Activated CD8-positive, alpha-beta memory T cell treated with anti-CD3 and anti-CD28 coated beads, Interleukin-2, amount 10 ng/mL, durations not matched to agents 7 days and 5 days (primary cell): ENCODE data around the gene CFAP99. TPM values are rescaled to one million over a fixed set of nuclear protein-coding genes. Genes with fewer than 3 reads are reported as not detected.
"Not testable (repeated sequence)": the region's sequence is repeated elsewhere in the genome, so short reads cannot be mapped to it uniquely, and the experiment has no call there.

Experiments
- ATAC-seq: fragments of 150-1000 bp; cut with Tn5 transposase; one replicate; pipeline ENCODE4 v1.10.0; 2021; ENCODE audit warnings: moderate library complexity
- CTCF ChIA-PET: fragments of 350-600 bp; sonication (Branson Sonifier 250); formaldehyde crosslinking; loops from one replicate; lab custom pipeline; 2021; ENCODE audit warnings: antibody characterized with exemption; lab: Charles Lee
- DNase-seq: peaks from one replicate; pipeline ENCODE4 v3.0.0-alpha.2; 2020
- H3K27ac Mint-ChIP-seq: one replicate; pipeline ENCODE4 v1.8.0; 2021; ENCODE audit warnings: mild to moderate bottlenecking, mixed read lengths
- H3K27me3 Mint-ChIP-seq: one replicate; pipeline ENCODE4 v1.8.0; 2021; ENCODE audit warnings: mixed read lengths
- H3K36me3 Mint-ChIP-seq: one replicate; pipeline ENCODE4 v1.8.0; 2021; ENCODE audit warnings: mild to moderate bottlenecking, mixed read lengths
- H3K4me1 Mint-ChIP-seq: one replicate; pipeline ENCODE4 v1.8.0; 2021; ENCODE audit warnings: mixed read lengths
- H3K4me3 Mint-ChIP-seq: one replicate; pipeline ENCODE4 v1.8.0; 2021; ENCODE audit warnings: mild to moderate bottlenecking, moderate library complexity, mixed read lengths
- H3K9me3 Mint-ChIP-seq: one replicate; pipeline ENCODE4 v1.8.0; 2022; ENCODE audit warnings: low read depth, mixed read lengths
- total RNA-seq, 2 experiments: library from RNA; stranded (reverse); gene quantifications; one replicate each; pipeline ENCODE4 v1.2.3, GENCODE V29; 2021

Gene CFAP99
- total RNA-seq, 2 experiments from 2014 or later, result not detected

DNA sequence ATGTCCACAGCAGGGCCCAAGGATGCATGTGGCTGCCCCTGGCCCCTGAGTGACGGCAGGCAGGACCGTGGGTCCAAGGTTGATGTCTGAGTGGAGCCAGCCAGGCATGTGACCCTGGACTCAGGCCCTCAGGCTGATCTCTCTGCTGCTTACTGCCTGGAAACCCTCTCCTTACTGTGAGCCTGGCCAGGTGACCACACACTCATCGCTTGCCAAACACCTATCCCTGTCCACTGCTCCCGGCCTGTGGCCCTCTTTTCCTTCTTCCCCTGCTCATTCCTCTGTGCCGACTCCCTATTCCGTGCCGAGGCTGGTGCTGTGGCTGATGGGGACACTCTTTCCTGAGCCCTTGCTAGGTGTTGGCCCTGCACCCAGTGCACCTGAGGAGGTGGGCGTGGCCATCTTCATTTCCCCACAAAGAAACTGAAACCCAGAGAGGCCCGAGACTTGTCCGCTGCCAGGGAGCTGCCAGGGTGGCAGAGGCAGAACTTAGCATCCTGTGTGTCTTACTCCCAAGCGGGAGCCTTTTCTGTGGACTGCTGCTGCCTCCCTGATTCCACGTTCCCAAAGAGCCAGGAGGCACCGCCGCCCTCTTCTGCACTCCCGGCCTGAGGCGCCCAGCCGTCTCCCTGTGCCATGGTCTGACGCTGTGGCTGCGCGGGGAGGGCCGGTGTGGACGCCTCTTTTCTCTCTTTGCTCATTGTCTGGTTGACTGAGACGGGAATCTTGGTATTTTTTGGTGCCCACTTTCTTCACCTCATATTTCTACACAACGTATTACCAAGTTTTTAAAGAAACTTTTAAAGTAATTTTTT, 38.9 kb downstream of the CFAP99 start:
- H3K36me3 Mint-ChIP-seq, result no peaks in the 10 kb centered on the region
- no peak for ATAC-seq
- CTCF ChIA-PET, result no interaction called here

DNA sequence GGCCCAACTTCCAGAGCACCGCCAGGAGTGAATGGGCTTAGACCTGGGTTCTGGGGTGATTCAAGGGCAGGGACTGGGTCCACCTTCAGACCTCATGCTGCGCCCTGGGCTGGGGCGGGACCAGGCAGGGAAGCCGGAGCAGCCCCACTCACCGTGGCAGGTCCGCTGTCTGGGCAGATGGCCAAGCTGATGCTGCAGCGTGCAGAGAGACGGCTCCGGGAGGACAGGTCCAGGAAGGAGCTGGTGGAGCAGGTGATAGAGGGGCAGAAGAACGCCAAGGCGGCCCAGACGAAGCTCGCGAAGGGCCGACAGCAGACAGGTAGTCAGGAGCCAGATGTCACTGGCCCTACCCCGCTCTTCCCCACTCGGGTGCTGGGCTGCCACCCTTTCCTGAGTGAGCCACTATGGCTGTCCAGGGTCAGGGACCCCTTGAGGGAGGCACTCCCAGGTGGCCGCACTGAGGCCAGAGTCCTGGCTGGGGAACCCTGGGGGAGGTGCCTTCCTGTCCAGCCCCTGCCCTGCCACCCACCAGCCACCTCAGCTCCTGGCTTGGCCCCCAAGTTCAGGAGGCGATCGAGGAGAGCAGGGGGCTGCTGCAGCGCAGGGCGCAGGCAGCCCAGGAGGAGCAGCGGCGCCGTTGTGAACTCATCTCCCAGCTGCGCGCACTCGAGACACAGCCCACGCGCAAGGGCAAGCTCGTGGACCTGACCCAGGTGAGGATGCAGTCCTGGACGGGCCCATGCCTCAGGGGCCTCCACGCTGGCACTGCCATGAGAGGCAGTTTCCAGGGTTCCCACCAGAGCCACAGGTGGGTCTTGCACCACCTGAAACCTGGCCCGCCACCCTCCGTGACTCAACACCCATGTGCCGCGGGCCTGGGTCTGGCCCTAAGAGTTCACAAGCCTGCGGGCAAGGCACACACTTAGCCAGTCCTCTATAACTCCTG, 40.1 kb downstream of the CFAP99 start:
- peaks cover 14% of the 10 kb centered on the region for H3K27me3 Mint-ChIP-seq
- no peaks in the 10 kb centered on the region for H3K9me3 Mint-ChIP-seq
- no peaks in the 10 kb centered on the region for H3K36me3 Mint-ChIP-seq
- CTCF ChIA-PET, result interaction anchor here (1.0 to 4.6 kb wide), 2 partner anchors 17 to 239 kb away, joined by 3 to 17 read pairs; no protein-coding TSS in a partner anchor
- DNase-seq (no peak), ATAC-seq (no peak)
- H3K27ac Mint-ChIP-seq, result no peak overlapping the region
- H3K4me1 Mint-ChIP-seq, result peaks cover 12% of the 10 kb centered on the region
- H3K4me3 Mint-ChIP-seq, result no peak overlapping the region

More for the DNA sequence above, 38.9 kb downstream of the CFAP99 start:
- Mint-ChIP-seq H3K4me3 (no peak overlapping the region), H3K4me1 (peaks cover 8% of the 10 kb centered on the region), H3K27ac (no peak overlapping the region), H3K27me3 (peaks cover 14% of the 10 kb centered on the region), H3K9me3 (no peaks in the 10 kb centered on the region)
- no peak for DNase-seq

DNA sequence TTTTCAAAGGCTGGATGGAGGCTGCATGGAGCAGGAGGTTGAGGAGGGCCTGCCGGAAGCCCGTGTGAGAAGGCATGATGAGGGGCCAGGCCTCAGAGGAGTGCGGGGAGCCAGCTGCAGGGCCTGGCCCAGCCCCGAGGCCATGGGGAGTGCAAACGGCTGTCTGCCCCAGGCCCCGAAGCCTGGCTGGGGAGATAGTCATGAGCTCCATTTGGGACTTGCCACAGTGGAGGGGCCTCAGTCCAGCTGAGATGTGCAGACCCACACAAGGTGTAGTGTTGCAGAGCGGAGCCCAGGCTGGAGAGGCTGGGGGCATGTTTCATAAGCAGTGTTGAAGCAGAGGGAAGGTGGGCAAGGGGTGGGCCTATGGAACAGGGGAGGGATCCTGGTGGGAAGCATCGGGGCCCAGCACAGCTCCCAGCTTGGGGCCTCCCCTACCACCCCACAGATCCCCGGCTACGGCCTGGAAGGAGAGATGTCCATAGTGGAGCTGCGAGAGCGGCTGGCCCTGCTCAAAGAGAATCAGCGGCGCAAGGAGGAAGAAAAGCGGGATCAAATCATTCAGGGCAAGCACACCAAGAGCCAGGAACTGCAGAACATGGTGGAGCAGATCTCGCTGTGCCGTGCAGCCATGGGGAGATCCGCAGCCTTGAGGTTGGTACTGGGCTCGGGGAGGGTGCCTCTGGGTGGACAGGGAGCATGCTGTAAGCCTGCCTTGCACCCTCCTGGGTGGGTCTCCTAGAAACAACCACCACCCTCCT, 41.0 kb downstream of the CFAP99 start:
- no peak overlapping the region for H3K4me3 Mint-ChIP-seq
- H3K27me3 Mint-ChIP-seq, result peaks cover 14% of the 10 kb centered on the region
- no peaks in the 10 kb centered on the region for H3K9me3 Mint-ChIP-seq
- DNase-seq (no peak), ATAC-seq (no peak)
- H3K4me1 Mint-ChIP-seq, result peaks cover 12% of the 10 kb centered on the region
- CTCF ChIA-PET, result interaction anchor here (0.6 to 4.6 kb wide), 3 partner anchors 18 to 240 kb away, joined by 3 to 17 read pairs (median 3); no protein-coding TSS in a partner anchor
- no peak overlapping the region for H3K27ac Mint-ChIP-seq
- no peaks in the 10 kb centered on the region for H3K36me3 Mint-ChIP-seq

DNA sequence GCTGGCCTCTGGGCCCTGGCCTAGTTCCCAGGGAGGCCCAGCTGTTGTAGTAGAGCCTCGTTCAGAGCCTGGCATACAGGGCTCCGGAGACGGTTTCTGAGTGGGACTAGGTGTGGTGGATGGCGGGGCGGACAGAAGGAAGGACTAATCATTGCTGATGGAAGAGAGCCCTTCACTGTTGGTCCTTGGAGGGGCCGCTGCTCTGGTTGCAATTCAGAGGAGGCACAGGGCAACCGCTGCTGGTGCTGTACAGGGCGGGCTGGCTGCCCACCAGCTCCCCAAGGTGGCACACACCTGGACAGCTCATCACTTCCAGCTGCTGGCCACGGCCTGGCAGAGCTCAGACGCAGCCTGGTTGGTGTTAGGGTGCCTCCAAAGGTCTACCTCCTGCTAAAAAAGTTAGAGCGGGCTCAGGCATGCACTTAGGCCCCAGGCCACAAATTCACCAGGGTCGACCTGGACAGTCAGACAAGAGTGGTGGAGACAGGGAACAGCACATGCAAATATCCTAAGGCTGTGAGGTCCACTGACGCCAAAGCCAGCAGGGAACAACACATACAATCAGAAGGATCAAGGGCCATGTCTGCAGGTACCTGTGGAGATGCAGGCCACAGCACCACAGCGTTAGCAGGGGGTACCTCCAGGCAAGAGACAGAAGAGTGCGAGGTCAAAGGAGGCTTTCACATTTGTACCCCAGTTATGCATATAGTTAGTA, 42.6 kb downstream of the CFAP99 start:
- ATAC-seq (no peak), DNase-seq (no peak)
- H3K27me3 Mint-ChIP-seq, result peaks cover 14% of the 10 kb centered on the region
- CTCF ChIA-PET, result interaction anchor here (1.0 to 4.6 kb wide), 6 partner anchors 11 to 247 kb away, joined by 3 to 17 read pairs (median 4); no protein-coding TSS in a partner anchor
- no peaks in the 10 kb centered on the region for H3K9me3 Mint-ChIP-seq
- H3K4me1 Mint-ChIP-seq, result peaks cover 12% of the 10 kb centered on the region
- H3K36me3 Mint-ChIP-seq, result no peaks in the 10 kb centered on the region
- H3K4me3 Mint-ChIP-seq, result peak overlapping the region; percentile 47
- H3K27ac Mint-ChIP-seq, result no peak overlapping the region

DNA sequence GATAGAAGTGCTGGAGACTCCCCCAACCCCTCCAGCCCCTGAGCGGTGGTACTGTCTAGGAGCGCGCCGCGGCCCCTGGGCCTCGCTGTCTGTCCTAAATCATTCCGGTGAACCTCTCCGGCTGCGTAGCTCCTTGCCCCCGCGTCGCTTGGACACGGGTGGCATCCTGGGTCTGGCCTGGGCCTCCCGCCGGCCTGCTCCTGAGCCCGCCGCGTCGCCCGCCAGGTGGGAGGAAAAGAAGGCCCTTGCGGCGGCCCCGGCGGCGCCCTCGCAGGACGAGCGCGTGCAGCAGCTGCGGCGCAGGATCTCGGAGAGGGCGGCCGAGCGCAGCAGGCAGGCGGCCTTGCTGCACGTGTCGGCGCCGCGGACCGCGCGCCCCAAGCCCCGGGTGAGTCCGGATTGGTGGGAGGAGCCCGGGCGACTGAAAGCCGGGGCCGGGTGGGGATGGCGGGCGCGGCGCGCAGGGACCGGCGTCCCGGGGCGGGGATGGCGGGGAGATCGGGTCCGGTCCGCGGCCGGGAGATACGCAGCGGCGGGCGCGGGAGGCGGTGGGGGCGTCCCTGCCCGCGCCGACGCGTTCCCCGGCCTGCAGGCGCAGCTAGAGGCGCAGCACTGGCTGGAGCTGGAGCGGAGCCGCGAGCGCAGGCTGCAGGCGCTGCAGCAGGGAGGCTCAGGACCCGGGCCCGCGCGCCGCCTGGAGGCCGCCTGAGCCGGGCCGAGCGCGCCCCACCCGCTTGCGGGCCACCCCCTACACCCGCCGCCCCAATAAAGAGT, 43.6 kb downstream of the CFAP99 start:
- H3K36me3 Mint-ChIP-seq, result peaks cover 1% of the 10 kb centered on the region
- peaks cover 17% of the 10 kb centered on the region for H3K4me1 Mint-ChIP-seq
- ATAC-seq, result peak; percentile 97
- no peak overlapping the region for H3K27ac Mint-ChIP-seq
- H3K27me3 Mint-ChIP-seq, result peaks cover 14% of the 10 kb centered on the region
- CTCF ChIA-PET, result interaction anchor here (0.6 to 4.6 kb wide), 12 partner anchors 9 to 248 kb away, joined by 3 to 17 read pairs (median 4); no protein-coding TSS in a partner anchor
- peak overlapping the region; percentile 47 for H3K4me3 Mint-ChIP-seq
- peak; percentile 70 for DNase-seq
- H3K9me3 Mint-ChIP-seq, result no peaks in the 10 kb centered on the region

DNA sequence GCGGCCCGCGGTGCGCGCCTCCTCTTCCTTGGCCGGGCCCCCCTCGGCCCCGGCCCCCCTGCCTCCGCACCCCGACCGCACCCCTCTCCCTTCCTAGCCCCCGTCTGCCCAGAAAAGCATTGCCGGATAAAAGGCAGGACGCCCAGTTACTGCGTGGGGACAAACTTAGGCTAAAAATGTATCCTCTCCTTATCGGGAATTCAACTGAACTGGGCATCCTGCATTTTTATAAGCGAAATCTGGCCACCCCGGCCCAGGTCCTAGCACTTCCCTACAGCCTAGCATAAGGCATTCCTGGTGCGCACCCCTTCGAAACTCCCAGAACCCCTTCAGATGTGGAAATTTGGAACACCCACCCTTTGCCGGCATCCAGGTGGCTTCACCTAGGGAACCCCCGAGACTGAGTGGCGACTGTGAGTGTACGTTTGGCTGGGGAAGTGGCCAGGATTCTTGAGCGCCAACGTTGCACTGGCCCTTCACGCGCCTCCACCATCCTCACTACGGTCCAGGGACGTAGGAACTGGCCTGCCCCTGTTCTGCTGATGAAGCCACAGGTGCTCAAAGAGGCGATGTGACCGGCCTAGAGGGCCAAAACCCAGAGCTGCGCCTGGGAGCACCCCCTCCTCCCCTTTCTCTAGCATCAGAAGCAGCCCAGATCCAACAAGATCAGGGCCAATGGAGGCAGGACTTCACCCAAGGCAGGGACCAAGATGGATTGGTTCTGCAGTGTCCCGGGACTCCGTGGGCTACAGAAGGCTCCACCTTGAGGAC, 44.4 kb downstream of the CFAP99 start:
- Mint-ChIP-seq H3K27me3 (peaks cover 14% of the 10 kb centered on the region), H3K27ac (no peak overlapping the region), H3K36me3 (peaks cover 4% of the 10 kb centered on the region), H3K4me1 (peaks cover 21% of the 10 kb centered on the region), H3K4me3 (peak overlapping the region; percentile 24), H3K9me3 (no peaks in the 10 kb centered on the region)
- no peak for ATAC-seq
- CTCF ChIA-PET, result interaction anchor here (0.9 to 4.6 kb wide), 7 partner anchors 10 to 246 kb away, joined by 3 to 17 read pairs (median 4); no protein-coding TSS in a partner anchor
- DNase-seq, result no peak

DNA sequence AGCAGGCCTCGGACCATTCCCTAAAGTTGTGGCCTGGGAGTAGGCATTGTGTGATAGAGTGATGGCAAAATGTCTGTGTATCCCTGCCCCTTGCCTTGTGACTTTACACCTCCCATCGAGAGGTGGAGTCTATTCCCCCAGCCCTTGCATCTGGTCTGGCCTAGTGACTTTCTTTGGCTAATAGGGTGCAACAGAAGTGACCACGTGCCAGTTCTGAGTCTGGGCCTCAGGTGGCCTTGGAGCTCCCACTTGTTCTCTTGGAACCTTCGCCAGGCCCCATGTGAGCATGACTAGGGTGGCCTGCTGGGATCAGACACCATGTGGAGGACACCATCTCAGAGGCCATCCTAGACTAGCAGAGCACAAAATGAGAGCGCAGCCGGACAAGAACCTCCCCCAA, 46.3 kb downstream of the CFAP99 start:
- H3K27me3 Mint-ChIP-seq, result peaks cover 14% of the 10 kb centered on the region
- peaks cover 27% of the 10 kb centered on the region for H3K4me1 Mint-ChIP-seq
- no peak overlapping the region for H3K27ac Mint-ChIP-seq
- no peak for ATAC-seq
- H3K9me3 Mint-ChIP-seq, result no peaks in the 10 kb centered on the region
- no peak overlapping the region for H3K4me3 Mint-ChIP-seq
- CTCF ChIA-PET, result interaction anchor here (0.8 to 1.6 kb wide), 4 partner anchors 11 to 52 kb away, joined by 3 to 4 read pairs (median 4); partner anchors contain the start of gene CFAP99
- peaks cover 9% of the 10 kb centered on the region for H3K36me3 Mint-ChIP-seq
- DNase-seq, result no peak

DNA sequence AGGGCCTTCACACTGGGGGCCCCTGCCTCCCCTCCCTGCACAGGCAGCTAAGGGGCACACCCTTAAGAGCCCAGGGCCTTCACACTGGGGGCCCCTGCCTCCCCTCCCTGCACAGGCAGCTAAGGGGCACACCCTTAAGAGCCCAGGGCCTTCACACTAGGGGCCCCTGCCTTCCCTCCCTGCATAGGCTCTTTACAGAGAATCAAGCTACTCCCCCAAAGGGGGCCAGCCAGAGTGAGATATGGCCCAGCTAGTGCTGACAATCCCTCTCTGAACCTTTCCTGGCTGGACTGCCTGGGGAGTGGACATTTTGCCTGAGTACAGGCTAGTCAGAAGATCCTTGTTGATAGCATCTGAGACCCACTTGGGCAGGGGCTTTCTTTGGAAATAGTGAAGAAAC, 46.8 kb downstream of the CFAP99 start:
- not testable (repeated sequence) for H3K4me3 Mint-ChIP-seq, H3K27ac Mint-ChIP-seq, DNase-seq, ATAC-seq, H3K9me3 Mint-ChIP-seq
- Mint-ChIP-seq H3K4me1 (peaks cover 32% of the 10 kb centered on the region), H3K27me3 (peaks cover 10% of the 10 kb centered on the region), H3K36me3 (peaks cover 14% of the 10 kb centered on the region)
- CTCF ChIA-PET, result interaction anchor here (0.8 to 1.6 kb wide), 4 partner anchors 12 to 53 kb away, joined by 3 to 4 read pairs (median 4); partner anchors contain the start of gene CFAP99

DNA sequence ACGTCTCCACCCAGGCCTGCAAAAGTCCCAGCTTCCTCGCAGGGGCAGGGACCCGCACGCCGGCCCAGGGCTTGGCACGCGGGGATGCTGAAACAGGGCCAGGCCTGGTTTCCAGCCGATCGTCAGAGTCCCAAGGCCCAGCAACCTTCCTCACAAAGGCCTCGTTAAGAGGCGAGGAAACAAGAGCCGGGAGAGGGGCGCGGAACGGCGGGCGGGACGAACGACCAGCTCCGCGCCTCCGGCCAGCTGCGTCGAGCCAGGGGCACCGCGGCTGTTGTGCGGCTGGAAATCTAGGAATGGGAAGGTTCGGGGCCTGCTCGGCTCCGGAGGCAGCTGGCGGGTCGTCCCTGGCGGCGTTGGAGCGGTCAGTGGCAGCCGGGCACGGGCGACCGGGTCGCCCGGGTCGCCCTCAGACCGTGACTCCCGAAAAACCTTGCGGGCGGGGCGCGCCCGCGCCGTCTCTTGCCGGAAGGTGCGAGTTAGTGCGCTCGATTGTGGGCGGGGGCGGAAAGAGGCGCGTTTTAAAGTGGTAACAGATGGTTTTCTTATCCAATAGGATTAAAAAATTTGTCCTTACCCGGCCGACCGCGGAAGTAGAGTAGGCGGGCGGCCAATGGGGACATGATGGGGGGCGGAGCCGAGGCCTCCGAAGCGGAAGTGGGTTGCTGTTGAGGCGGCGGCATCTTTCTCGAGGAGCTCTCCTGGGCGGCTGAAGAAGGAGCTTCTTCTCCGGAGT, 49.9 kb downstream of the CFAP99 start, which contains the start of gene RNF4:
Gene RNF4, plus strand, starts transcription at position 651 of the 736 bp plus-strand sequence. CDS start 21,388 bp downstream, outside the sequence.
- CTCF ChIA-PET, result interaction anchor here (0.7 to 2.2 kb wide), 17 partner anchors 12 to 248 kb away, joined by 3 to 14 read pairs (median 4); partner anchors contain the start of genes CFAP99, FAM193A, HAUS3 and POLN
- Mint-ChIP-seq H3K4me1 (peaks cover 46% of the 10 kb centered on the region), H3K36me3 (peaks cover 43% of the 10 kb centered on the region), H3K27ac (peak within 1 kb of the TSS; percentile 98), H3K9me3 (no peaks in the 10 kb centered on the region), H3K4me3 (peak within 1 kb of the TSS; percentile 93), H3K27me3 (no peaks in the 10 kb centered on the region)
- ATAC-seq (peak; percentile 85), DNase-seq (peak; percentile 98)
